GM19238 (cell line): ENCODE data around the gene TNS1.

ENCODE experiments used
- DNase-seq: peaks from one replicate; pipeline ENCODE4 v3.0.0; 2011; ENCODE audit warnings: low spot score; ENCODE audit not compliant: insufficient read length

The TNS1 gene

GRCh38 chr2:217944366-217944765 lies 58.4 kb downstream of the TNS1 start:
- no peak for DNase-seq

GRCh38 chr2:217943446-217944321 lies 59.1 kb downstream of the TNS1 start:
- DNase-seq: no peak

- no peak for DNase-seq
These were observed 60.0 kb downstream of the TNS1 start for GRCh38 chr2:217942731-217943335.

- no peak for DNase-seq
These were observed 60.7 kb downstream of the TNS1 start for GRCh38 chr2:217941886-217942728.

- DNase-seq: no peak
These were observed 61.5 kb downstream of the TNS1 start for GRCh38 chr2:217941339-217941738.

- DNase-seq: no peak
These were observed 62.3 kb downstream of the TNS1 start for GRCh38 chr2:217940261-217941220.

GRCh38 chr2:217939629-217940245 lies 63.1 kb downstream of the TNS1 start:
- no peak for DNase-seq

- no peak for DNase-seq
These were observed 63.6 kb downstream of the TNS1 start for GRCh38 chr2:217939220-217939619.

GRCh38 chr2:217938036-217938435 lies 64.8 kb downstream of the TNS1 start:
- DNase-seq: no peak

GRCh38 chr2:217937446-217937845 lies 65.3 kb downstream of the TNS1 start:
- DNase-seq: no peak

GRCh38 chr2:217936952-217937351 lies 65.8 kb downstream of the TNS1 start:
- DNase-seq: no peak

GRCh38 chr2:217935901-217936684 lies 66.7 kb downstream of the TNS1 start:
- no peak for DNase-seq

- DNase-seq: no peak
These were observed 67.4 kb downstream of the TNS1 start for GRCh38 chr2:217935235-217935879.

GRCh38 chr2:217934321-217935131 lies 68.3 kb downstream of the TNS1 start:
- no peak for DNase-seq

GRCh38 chr2:217933617-217933993 lies 69.2 kb downstream of the TNS1 start:
- no peak for DNase-seq

- DNase-seq: no peak
These were observed 69.8 kb downstream of the TNS1 start for GRCh38 chr2:217932803-217933616.

- no peak for DNase-seq
These were observed 70.8 kb downstream of the TNS1 start for GRCh38 chr2:217931846-217932560.
